ENCODE data around the gene DYNLRB1. TPM values are rescaled to one million over a fixed set of nuclear protein-coding genes. Genes with fewer than 3 reads are reported as not detected.

The DYNLRB1 gene
- total and polyA plus RNA-seq, 2 of the 13 experiments (the other 11 are each of a cell fraction or from before 2014, with no cell fraction given) = 140 to 244 TPM

DNA sequence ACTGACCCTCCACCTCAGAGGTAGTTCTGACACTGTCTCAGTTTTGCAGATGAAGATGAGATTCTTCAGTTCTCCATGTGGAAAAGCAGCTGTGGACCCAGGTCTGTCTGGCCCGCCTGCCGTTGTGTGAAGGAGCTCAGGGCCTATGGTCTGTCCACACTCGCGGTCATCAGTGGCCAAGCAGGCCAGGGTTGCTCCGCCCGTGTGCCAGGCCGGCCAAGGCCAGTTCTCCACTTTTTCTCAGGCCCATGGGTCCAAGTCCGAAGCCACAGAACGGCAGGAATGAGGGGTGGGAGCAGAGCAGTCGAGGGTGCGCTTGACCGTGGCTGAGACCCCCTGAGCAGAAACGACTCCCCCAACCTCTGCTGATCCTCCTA lies 33.7 kb downstream of the DYNLRB1 start (continued):
- TF ChIP-seq ZFY (CRISPR knock-in tag; IDR thresholded peaks at IDR 0.05) (0 out of 2 replicates have a peak, but pooled peaks have one; percentile 23), TBX2 (CRISPR knock-in tag; IDR thresholded peaks at IDR 0.05; ENCODE audit: borderline replicate concordance) (peak; percentile 16; the same call in 1 of the 2 replicates), ZNF572 (CRISPR knock-in tag; IDR thresholded peaks at IDR 0.05) (0 out of 2 replicates have a peak, but pooled peaks have one; percentile 71), ZBTB7B (CRISPR knock-in tag; IDR thresholded peaks at IDR 0.05) (no peak), ARNT2 (CRISPR knock-in tag; IDR thresholded peaks at IDR 0.05; ENCODE audit: low read depth) (no peak), SAFB2 (CRISPR knock-in tag; IDR thresholded peaks at IDR 0.05; ENCODE audit: borderline replicate concordance, low read depth) (no peak), MTA1 (CRISPR knock-in tag; IDR thresholded peaks at IDR 0.05; ENCODE audit: borderline replicate concordance) (peak; percentile 32; the same call in 1 of the 2 replicates), ZBTB7A (CRISPR knock-in tag; IDR thresholded peaks at IDR 0.05) (peak; percentile 43; the same call in 1 of the 2 replicates), AGO2 (optimal IDR thresholded peaks at IDR 0.05; ENCODE audit: low read depth, low read length) (peak; percentile 26), ZNF230 (CRISPR knock-in tag; IDR thresholded peaks at IDR 0.05) (no peak), NRL (CRISPR knock-in tag; IDR thresholded peaks at IDR 0.05; ENCODE audit: borderline replicate concordance) (peak; percentile 69), NFE2L1 (CRISPR knock-in tag; IDR thresholded peaks at IDR 0.05; ENCODE audit: borderline replicate concordance) (0 out of 2 replicates have a peak, but pooled peaks have one; percentile 58), ZNF350 (CRISPR knock-in tag; IDR thresholded peaks at IDR 0.05; ENCODE audit: borderline replicate concordance, low read depth) (0 out of 2 replicates have a peak, but pooled peaks have one; percentile 23), ZFP41 (CRISPR knock-in tag; IDR thresholded peaks at IDR 0.05; ENCODE audit: borderline replicate concordance) (peak; percentile 47; the same call in 1 of the 2 replicates), HHEX (CRISPR knock-in tag; IDR thresholded peaks at IDR 0.05) (no peak), ATRX (CRISPR knock-in tag; IDR thresholded peaks at IDR 0.05; ENCODE audit: borderline replicate concordance) (no peak)
- TF ChIP-seq, protein P1, sequence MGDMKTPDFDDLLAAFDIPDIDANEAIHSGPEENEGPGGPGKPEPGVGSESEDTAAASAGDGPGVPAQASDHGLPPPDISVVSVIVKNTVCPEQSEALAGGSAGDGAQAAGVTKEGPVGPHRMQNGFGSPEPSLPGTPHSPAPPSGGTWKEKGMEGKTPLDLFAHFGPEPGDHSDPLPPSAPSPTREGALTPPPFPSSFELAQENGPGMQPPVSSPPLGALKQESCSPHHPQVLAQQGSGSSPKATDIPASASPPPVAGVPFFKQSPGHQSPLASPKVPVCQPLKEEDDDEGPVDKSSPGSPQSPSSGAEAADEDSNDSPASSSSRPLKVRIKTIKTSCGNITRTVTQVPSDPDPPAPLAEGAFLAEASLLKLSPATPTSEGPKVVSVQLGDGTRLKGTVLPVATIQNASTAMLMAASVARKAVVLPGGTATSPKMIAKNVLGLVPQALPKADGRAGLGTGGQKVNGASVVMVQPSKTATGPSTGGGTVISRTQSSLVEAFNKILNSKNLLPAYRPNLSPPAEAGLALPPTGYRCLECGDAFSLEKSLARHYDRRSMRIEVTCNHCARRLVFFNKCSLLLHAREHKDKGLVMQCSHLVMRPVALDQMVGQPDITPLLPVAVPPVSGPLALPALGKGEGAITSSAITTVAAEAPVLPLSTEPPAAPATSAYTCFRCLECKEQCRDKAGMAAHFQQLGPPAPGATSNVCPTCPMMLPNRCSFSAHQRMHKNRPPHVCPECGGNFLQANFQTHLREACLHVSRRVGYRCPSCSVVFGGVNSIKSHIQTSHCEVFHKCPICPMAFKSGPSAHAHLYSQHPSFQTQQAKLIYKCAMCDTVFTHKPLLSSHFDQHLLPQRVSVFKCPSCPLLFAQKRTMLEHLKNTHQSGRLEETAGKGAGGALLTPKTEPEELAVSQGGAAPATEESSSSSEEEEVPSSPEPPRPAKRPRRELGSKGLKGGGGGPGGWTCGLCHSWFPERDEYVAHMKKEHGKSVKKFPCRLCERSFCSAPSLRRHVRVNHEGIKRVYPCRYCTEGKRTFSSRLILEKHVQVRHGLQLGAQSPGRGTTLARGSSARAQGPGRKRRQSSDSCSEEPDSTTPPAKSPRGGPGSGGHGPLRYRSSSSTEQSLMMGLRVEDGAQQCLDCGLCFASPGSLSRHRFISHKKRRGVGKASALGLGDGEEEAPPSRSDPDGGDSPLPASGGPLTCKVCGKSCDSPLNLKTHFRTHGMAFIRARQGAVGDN (CRISPR knock-in tag; IDR thresholded peaks at IDR 0.05) = peak; percentile 62
- TF ChIP-seq, protein P2, sequence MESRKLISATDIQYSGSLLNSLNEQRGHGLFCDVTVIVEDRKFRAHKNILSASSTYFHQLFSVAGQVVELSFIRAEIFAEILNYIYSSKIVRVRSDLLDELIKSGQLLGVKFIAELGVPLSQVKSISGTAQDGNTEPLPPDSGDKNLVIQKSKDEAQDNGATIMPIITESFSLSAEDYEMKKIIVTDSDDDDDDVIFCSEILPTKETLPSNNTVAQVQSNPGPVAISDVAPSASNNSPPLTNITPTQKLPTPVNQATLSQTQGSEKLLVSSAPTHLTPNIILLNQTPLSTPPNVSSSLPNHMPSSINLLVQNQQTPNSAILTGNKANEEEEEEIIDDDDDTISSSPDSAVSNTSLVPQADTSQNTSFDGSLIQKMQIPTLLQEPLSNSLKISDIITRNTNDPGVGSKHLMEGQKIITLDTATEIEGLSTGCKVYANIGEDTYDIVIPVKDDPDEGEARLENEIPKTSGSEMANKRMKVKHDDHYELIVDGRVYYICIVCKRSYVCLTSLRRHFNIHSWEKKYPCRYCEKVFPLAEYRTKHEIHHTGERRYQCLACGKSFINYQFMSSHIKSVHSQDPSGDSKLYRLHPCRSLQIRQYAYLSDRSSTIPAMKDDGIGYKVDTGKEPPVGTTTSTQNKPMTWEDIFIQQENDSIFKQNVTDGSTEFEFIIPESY (CRISPR knock-in tag; IDR thresholded peaks at IDR 0.05) = 0 out of 2 replicates have a peak, but pooled peaks have one; percentile 21
- TF ChIP-seq, protein P3, sequence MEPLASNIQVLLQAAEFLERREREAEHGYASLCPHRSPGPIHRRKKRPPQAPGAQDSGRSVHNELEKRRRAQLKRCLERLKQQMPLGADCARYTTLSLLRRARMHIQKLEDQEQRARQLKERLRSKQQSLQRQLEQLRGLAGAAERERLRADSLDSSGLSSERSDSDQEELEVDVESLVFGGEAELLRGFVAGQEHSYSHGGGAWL (CRISPR knock-in tag; IDR thresholded peaks at IDR 0.05) = no peak
- TF ChIP-seq, protein P4, sequence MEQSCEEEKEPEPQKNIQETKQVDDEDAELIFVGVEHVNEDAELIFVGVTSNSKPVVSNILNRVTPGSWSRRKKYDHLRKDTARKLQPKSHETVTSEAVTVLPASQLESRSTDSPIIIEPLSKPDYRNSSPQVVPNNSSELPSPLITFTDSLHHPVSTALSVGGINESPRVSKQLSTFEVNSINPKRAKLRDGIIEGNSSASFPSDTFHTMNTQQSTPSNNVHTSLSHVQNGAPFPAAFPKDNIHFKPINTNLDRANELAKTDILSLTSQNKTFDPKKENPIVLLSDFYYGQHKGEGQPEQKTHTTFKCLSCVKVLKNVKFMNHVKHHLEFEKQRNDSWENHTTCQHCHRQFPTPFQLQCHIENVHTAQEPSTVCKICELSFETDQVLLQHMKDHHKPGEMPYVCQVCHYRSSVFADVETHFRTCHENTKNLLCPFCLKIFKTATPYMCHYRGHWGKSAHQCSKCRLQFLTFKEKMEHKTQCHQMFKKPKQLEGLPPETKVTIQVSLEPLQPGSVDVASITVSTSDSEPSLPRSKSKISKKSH (CRISPR knock-in tag; IDR thresholded peaks at IDR 0.05; ENCODE audit: borderline replicate concordance) = 0 out of 2 replicates have a peak, but pooled peaks have one; percentile 50

All from HepG2 (cell line).